GM08714 (cell line): Measurements from ENCODE around the gene CD74.
"Not testable (repeated sequence)": the region's sequence is repeated elsewhere in the genome, so short reads cannot be mapped to it uniquely, and the experiment has no call there.

Experiments used
- H3K4me3 ChIP-seq: fragments of 200-500 bp; sonication (Bioruptor generic); 2 replicates; pipeline ENCODE4 v1.5.1; 2014; ENCODE audit warnings: mild to moderate bottlenecking, low read length, inconsistent platforms
- ZNF274 ChIP-seq: IDR thresholded peaks from 2 replicates; pipeline ENCODE4 v1.6.1; 2012; ENCODE audit warnings: mild to moderate bottlenecking, low read depth, low read length

The CD74 gene

GRCh38 chr5:150429410-150429873 lies 16.7 kb upstream of the CD74 start:
- no peak for TF ChIP-seq ZNF274
- H3K4me3 ChIP-seq = no peak overlapping the region

DNA sequence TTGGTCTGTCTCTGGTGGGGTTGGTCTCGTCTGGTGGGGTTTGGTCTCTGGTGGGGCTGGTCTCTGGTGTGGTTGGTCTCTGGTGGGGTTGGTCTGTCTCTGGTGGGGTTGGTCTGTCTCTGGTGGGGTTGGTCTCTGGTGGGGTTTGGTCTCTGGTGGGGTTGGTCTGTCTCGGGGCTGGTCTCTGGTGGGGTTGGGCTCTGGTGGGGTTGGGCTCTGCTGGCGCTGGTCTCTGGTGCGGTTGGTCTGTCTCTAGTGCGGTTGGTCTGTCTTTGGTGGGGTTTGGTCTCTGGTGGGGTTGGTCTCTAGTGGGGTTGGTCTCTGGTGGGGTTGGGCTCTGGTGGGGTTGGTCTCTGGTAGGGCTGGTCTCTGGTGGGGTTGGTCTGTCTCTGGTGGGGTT lies 16.3 kb upstream of the CD74 start:
- no peak overlapping the region for H3K4me3 ChIP-seq
- no peak for TF ChIP-seq ZNF274

DNA sequence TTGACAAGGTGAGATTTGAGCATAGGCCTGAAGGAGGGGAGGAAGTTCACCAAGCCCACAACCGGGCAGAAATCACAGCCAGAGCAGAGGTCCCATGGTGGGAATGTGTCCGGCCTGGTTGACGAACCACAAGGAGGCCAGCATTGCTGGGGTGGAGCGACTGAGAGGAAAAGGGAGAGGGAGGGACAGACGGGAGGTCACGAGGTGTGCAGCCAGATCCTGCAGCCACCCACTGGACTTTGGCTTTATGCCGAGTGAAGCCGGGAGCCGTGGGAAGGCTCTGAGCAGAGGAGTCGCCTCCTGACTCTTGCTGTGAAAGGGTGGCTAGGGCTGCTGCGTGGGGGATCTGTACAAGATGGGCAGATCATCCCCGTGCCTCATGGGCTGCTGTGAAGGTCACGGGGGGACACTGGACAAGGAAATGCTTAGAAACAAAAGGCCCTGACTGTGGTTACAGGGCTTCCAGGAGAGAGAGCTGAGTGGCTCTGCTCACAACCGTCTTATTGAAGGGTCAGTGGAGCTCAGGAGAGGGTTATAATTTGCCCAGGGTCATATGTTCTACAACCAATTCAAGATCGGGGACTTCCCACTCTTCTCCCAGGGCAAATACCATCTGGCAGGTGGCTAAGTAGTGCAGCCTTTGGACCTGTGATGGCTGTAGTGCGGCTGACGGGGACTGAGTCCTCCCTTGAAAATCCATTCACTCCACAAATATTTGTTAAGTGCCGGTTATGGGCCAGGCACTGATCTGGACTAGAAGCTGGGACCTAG lies 15.6 kb upstream of the CD74 start:
- no peak for TF ChIP-seq ZNF274
- no peak overlapping the region for H3K4me3 ChIP-seq

DNA sequence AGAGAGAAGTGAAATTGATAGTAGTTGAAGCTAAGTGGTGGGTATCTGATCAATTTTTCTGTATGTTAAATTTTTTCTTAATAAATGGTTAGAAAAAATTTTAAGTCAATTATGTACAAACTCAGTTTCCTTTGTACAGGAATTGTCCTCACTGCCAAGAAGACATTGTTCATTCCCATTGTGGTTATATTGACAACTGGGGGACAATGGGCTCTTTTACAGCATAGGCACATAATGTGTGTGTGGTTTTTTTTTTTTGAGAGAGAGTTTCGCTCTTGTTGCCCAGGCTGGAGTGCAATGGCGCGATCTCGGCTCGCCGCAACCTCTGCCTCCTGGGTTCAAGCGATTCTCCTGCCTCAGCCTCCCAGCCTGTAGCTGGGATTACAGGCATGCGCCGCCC lies 13.5 kb upstream of the CD74 start:
- not testable (repeated sequence) for H3K4me3 ChIP-seq

DNA sequence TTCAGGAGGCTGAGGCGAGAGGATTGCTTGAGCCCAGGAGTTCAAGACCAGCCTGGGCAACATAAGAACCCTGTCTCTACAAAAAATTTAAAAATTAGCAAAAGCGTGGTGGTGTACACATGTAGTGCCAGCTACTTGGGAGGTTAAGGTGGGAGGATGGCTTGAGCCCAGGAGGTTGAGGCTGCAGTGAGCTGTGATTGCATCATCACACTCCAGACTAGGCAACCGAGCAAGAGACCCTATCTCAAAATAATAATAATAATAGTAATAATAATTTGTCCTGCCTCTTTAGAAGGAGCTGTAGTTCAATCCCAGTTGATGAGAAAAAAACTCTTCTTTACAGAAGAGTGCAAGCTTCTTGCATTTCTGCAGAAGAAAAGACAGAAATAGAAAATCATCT lies 10.0 kb upstream of the CD74 start:
- no peak for TF ChIP-seq ZNF274
- no peak overlapping the region for H3K4me3 ChIP-seq

GRCh38 chr5:150422075-150422474 lies 9.4 kb upstream of the CD74 start:
- no peak for TF ChIP-seq ZNF274
- H3K4me3 ChIP-seq = no peak overlapping the region

DNA sequence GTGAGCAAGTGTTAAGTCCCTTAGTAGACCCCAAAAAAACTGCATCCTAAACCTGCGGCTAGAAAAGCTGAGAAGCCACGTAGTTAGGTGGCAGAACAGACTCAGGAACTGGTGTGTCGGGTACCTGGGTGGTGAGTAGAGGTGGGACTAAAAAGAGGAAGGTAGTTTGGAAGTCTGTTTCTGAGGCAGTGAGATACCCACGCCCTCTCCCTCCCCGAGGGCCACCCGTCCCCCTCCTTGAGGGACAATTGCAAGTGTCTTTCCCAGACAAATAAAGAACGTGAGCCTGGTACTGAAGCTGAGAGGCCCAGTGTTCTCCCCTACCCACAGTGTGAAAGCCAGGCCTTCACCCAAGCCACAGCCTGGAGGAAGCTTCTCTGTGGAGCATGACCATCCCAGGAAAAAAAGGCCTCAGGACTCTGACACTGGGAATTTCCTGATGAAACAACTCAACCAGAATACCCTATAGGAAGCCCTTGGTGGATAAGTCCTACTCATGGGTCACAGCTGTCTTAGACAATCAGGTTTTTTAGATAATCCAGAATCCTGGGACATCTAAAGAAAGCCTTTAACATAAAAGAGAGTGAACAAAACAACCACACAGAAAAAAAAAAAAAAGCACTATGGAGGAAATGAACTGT lies 7.0 kb upstream of the CD74 start:
- H3K4me3 ChIP-seq = no peak overlapping the region
- no peak for TF ChIP-seq ZNF274

- H3K4me3 ChIP-seq = not testable (repeated sequence)
These were observed 1.4 kb upstream of the CD74 start for GRCh38 chr5:150413902-150414790.

DNA sequence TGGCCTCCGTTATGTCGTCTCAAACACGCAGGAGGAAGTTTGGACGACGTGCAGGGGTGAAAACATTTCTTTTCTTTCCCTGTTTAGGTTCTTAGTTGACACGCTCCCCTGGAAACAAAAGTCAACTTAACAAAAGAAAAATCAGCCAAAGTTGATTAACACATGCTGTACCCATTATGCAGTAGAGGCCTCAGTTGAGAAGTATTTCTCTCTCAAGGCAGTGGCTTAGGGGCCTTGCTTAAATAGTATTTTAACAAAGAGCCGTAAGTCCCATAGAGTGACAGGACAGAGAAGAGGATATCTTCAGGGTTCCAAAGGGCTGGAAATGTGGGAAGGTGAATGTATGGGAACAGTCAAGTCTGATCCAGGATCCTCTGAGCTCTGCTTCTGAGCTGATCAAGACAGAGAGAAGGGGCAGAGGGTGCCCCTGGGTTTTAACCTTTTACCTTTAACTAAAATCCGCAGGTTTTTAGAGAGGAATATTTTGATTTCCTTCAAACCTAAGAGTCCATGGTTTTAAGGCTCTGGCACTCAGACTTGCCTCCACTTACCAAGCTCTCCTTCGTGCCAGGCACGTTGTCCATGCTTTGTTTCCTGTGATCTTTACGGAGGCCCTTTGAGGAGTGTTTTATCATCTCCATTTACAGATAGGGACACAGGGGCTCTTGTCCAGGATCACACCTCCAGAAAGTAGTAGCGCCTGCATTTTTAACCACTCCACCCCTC lies 629 bp upstream of the CD74 start:
- H3K4me3 ChIP-seq = peak overlapping the region; percentile 21; the same call in 1 of the 2 replicates

DNA sequence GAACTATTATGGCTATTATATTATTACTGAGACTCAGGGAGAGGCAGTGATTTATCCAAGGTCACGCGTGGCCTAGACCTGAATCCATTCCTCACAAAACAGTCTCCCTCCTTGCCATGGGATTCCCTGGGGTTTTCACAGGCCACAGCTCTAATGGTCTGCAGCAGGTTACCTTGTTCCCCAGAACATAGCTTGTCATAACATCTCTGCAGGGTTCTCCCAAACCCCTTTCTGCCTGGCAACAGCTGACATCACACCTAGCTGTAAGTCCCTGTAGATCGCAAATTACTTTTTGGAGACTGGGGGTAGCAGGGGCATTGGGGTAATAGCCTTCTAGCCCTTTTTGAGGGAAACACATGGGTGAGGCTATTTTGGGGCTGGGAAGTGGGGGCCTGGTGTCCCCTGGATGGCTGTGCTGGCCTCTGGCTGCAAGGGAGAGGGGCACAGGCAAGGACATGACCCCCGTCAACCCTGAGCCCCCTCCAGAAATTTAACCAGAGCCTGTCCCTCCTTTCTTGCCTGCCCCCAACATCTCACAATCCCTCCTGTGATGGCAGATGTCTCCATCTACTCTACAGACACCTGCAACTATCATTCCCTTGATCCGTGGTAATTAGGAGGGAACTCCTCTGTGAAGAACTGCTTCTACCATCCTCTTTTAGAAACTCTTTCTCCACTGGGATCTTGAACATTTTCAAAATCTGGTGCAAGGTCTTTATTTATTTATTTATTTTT lies 1.3 kb downstream of the CD74 start:
- peak overlapping the region; percentile 81 for H3K4me3 ChIP-seq
- TF ChIP-seq ZNF274 = no peak

More for the DNA sequence above, 629 bp upstream of the CD74 start:
- TF ChIP-seq ZNF274 = no peak

DNA sequence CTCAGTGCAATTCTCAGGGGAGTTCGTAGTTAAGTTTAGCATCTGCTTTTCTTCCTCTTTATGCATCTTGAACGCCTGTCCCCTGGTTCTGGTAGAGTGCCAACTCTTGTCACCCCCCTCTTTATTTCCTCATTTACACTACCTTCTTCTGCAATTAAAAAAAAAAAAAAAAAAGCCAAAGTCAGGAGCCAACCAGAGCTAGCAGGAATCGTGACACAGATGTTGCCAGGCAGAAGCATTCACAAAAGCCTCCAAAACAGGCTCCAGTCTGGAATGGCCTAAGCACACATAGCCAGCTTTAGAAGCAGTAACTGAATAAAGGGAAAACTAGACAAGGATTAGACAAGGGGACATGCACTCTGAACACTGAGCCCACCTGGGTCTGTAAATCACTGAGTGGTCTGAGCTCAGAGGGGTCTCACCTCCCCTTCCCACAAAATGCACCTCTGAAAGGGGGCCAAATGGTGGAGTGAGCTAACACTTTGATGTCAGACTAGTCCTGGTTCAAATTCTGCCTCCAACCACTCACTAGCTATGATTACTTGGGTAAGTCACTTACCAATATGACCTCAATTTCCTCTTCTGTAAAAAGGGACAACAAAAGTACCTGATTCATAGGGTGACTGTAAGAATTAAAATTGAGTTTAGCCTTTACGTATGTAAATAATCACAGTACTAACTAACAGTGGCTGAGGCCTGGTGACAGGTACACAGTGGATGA lies 2.0 kb downstream of the CD74 start:
- TF ChIP-seq ZNF274 = no peak
- H3K4me3 ChIP-seq = peak overlapping the region; percentile 81

- peak overlapping the region; percentile 81 for H3K4me3 ChIP-seq
These were observed 2.8 kb downstream of the CD74 start for GRCh38 chr5:150409638-150410523.

More at GRCh38 chr5:150409638-150410523, 2.8 kb downstream of the CD74 start:
- no peak for TF ChIP-seq ZNF274
